H1 (cell line): ENCODE results near the gene LPIN2. TPM values are rescaled to one million over a fixed set of nuclear protein-coding genes. Genes with fewer than 3 reads are reported as not detected.

Experiments used
- CEBPB ChIP-seq: IDR thresholded peaks from 2 replicates; pipeline ENCODE4 v1.6.1; 2012; ENCODE audit warnings: low read depth, low read length
- CHD1 ChIP-seq: IDR thresholded peaks from 2 replicates; pipeline ENCODE4 v1.6.1; 2012; ENCODE audit warnings: low read depth, low read length, improper control_type of control experiment
- JUN ChIP-seq: IDR thresholded peaks from 2 replicates; pipeline ENCODE4 v1.6.1; 2011; ENCODE audit warnings: low read depth, mild to moderate bottlenecking, improper control_type of control experiment, low read length
- SRF ChIP-seq: IDR thresholded peaks from 2 replicates; pipeline ENCODE4 v1.6.1; 2011; ENCODE audit warnings: mild to moderate bottlenecking, low read depth, low read length, moderate library complexity
- polyA plus RNA-seq, 7 experiments: library from polyadenylated mRNA; depleted of rRNA in 3 of 7; stranded (reverse) in 5 of 7; unstranded in 2 of 7; fragments of >200 nt in 5 of 7; fragments of 200-250 nt in 2 of 7; gene quantifications; 1 replicate in 5 of 7; 2 replicates in 1 of 7; 4 replicates in 1 of 7; pipeline versions ENCODE4 v1.2.1 to v1.2.3, GENCODE V29; 2011 to 2013; ENCODE audit warnings: missing spikeins in 2 of 7, mixed read lengths in 2 of 7
- total RNA-seq: library from RNA; stranded (reverse); fragmentation: NEBNext Ultra II Directional; extraction: Animal tissue kit (Norgen Biotek cat#: 25700); gene quantifications from 2 replicates; pipeline ENCODE4 v1.2.1, GENCODE V29; 2021

The LPIN2 gene
- total and polyA plus RNA-seq, 2 of the 8 experiments (the other 6 are each of a cell fraction or from before 2014, with no cell fraction given) = 7.4 to 14.2 TPM

- TF ChIP-seq SRF (no peak), CHD1 (no peak), JUN (no peak), CEBPB (no peak)
Observed at GRCh38 chr18:3037423-3037915, 24.5 kb upstream of the LPIN2 start (continued).
